Cardiac septum (tissue), 1 donor: ENCODE measurements around the gene ASCL5. TPM values are rescaled to one million over a fixed set of nuclear protein-coding genes. Genes with fewer than 3 reads are reported as not detected.

Experiments used
- DNase-seq: peaks from one replicate; pipeline ENCODE4 v3.0.0-alpha.2; 2020; ENCODE audit warnings: low spot score
- intact Hi-C: fragments of 100-400 bp; cut with DNase I; formaldehyde crosslinking; loops from one replicate; pipeline ENCODE4 v1.14.0; 2022
- total RNA-seq: library from RNA; stranded (reverse); fragmentation: NEBNext Ultra II Directional; extraction: Animal tissue kit (Norgen Biotek cat#: 25700); gene quantifications from one replicate; pipeline ENCODE4 v1.2.1, GENCODE V29; 2021
- donor health status: DM: no; HTN: no; CAD: no.

The ASCL5 gene
- total RNA-seq, 1 donor from 2014 or later = not detected

DNA sequence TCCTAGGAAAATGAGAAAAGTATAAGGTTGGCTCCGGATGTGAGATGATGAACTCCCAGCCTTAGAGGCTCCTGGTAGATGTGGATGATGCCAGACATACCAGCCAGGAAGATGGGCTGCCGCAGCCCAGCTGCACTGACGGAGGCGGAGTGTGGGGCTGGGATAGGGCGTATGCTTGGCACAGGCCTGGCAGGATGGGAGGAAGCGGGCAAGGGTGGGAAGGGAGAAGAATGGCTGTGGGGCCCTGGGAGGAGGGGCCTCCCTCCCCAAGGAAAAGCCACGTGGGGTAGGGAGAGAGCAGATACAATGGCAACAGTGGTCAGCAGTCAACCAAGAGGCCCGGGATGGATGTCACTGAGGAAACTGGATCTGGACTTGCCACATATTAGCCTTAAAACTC is 62.2 kb downstream of the ASCL5 start:
- DNase-seq = no peak
- intact Hi-C loops = no loop called here

Other genes starting within 250 kb of the ASCL5 start
- gene INAVA, start 232.3 kb downstream of the ASCL5 start, total RNA-seq = 0.27 TPM
- 0.73 TPM for gene KIF21B, start 103.5 kb downstream of the ASCL5 start, total RNA-seq
- gene CACNA1S, start 14.8 kb downstream of the ASCL5 start, total RNA-seq = 0.19 TPM
- 25.0 TPM for gene TMEM9, start 27.3 kb upstream of the ASCL5 start, total RNA-seq
- 0.05 TPM for gene IGFN1, start 63.6 kb upstream of the ASCL5 start, total RNA-seq
- gene PKP1, start 156.3 kb upstream of the ASCL5 start, total RNA-seq = 0.16 TPM